GM12873 (cell line): ENCODE measurements around the gene ST6GALNAC4.
A peak's percentile ranks its signal among the peaks of the same experiment; 100 is the strongest.

ENCODE experiments used
- TF ChIP-seq, protein P1 (sequence below): IDR thresholded peaks from 2 replicates; pipeline ENCODE4 v1.5.1; 2012; ENCODE audit warnings: low read depth, mild to moderate bottlenecking, moderate library complexity, low read length, control low read depth; ENCODE audit not compliant: insufficient read depth; ENCODE audit errors: missing control alignments

The ST6GALNAC4 gene

DNA sequence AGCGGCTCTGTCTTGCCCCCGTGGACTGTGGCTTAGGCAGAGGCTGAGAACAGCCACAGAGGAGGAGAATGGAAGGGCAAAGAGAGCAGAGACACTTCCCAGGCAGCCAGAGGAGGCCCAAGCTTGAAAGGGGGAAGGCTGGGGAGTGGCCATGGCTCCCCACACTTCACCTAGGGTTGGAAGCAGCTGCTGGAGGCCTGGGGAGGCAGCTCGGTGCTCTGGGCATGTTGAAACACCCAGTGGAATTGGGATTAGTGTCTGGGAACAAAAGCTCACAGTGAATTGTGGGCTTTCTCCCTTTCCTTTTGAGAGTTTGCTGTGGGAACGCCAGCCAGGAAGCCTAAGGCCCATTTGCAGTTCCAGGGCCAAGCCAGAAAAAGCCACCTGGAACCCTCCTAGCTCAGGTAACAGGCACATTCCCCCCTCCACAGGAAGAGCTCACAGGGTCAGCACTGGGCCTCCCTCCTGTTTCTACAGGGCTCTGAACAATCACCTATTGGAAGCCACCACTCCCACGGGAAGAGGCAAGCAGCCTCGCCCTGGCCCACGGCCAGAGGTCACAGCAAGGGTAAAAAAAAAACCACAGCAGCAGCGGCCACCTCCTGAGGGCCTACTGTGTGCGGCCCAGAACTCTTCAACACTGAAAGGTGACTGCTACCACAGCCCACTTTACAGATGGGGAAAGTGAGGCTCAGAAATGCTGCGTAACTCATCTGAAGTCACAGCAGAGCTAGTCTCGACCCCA lies 43.7 kb upstream of the ST6GALNAC4 start:
- TF ChIP-seq, protein P1, sequence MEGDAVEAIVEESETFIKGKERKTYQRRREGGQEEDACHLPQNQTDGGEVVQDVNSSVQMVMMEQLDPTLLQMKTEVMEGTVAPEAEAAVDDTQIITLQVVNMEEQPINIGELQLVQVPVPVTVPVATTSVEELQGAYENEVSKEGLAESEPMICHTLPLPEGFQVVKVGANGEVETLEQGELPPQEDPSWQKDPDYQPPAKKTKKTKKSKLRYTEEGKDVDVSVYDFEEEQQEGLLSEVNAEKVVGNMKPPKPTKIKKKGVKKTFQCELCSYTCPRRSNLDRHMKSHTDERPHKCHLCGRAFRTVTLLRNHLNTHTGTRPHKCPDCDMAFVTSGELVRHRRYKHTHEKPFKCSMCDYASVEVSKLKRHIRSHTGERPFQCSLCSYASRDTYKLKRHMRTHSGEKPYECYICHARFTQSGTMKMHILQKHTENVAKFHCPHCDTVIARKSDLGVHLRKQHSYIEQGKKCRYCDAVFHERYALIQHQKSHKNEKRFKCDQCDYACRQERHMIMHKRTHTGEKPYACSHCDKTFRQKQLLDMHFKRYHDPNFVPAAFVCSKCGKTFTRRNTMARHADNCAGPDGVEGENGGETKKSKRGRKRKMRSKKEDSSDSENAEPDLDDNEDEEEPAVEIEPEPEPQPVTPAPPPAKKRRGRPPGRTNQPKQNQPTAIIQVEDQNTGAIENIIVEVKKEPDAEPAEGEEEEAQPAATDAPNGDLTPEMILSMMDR: no peak

DNA sequence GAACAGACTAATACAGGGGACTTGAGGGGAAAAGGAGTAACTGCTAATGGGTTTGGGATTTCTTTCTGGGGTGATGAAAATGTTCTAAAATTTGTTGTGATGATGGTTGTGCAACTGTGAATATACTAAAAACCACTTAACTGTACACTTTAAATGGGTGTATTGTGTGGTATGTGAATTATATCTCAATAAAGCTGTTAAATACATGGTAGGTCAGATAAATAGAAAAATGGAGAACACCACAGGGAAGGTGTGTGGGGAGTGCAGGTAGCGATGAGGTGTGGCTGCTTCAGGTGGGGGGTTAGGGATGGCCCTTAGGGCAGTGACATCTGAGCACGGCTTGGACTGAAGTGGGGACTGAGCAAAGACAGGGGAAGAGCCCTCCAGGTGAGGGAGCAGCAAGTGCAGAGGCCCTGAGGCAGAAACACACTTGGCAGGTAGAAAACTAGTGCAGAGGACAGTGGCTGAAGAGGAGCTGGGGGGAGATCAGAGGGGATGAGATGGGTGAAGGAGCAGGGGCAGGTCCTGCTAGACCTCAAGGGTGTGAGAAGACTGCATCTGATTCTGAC lies 43.1 kb upstream of the ST6GALNAC4 start:
- TF ChIP-seq, protein P1: no peak

DNA sequence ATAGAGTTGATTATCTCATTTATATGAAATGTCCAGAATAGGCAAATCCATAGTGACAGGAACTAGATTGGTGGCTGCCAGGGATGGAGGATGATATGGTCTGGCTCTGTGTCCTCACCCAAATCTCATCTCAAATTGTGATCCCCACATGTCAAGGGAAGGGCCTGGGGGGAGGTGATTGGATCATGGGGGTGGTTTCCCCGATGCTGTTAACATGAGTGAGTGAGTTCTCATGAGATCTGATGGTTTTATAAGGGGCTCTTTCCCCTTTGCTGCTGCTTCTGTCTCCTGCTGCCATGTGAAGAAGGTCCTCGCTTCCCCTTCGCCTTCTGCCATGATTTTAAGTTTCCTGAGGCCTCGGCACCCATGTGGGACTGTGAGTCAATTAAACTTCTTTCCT lies 42.6 kb upstream of the ST6GALNAC4 start:
- TF ChIP-seq, protein P1: no peak

DNA sequence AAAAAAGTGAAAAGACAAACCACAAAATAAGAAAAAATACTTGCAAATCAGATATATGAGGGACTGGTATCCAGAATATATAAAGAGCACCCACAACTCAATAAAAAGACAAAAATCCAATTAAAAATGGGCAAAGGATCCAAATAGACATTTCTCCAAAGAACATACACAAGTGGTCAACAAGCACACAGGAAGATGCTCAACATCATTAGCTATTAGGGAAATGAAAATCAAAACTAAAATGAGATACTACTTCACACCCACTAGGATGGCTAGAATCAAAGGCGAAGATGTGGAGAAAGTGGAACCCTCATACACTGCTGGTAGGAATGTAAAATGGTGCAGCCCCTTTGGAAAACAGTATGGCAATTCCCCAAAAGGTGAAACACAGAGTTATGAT lies 41.9 kb upstream of the ST6GALNAC4 start:
- TF ChIP-seq, protein P1: no peak

DNA sequence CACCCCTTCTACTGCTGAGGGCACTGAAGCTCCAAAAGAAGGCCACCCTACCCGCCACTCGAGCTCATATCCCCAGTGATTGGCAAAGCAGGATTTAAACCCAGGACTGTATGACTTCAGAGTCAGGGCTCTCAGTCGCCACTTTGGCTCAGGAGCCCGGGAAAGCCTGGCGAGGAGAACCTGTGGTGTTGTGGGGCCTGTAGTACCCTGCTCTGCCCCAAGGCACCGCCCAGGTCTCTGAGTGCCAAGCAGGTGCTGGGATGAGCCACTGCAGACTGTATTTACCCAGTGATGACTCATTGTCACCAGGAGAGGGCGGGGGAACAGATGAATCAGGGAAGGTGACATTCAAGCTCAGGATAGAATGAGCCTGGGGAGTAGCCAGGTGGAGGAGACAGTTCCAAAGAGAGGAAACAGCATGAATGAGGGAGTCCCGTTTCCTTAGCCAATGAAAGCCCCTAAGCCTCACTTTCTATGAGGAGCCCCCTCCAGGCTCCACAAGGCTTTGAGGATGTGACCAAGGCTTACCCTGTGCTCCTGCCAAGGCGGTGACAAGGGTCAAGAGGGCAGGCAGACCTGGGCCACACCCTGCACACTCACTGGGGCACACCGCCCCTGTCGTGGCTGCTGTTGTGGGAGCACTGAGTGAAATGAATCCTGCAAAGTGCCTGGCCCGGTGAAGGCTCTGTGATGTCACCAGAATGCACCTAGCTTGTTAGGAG lies 38.6 kb upstream of the ST6GALNAC4 start:
- TF ChIP-seq, protein P1: peak; percentile 63

DNA sequence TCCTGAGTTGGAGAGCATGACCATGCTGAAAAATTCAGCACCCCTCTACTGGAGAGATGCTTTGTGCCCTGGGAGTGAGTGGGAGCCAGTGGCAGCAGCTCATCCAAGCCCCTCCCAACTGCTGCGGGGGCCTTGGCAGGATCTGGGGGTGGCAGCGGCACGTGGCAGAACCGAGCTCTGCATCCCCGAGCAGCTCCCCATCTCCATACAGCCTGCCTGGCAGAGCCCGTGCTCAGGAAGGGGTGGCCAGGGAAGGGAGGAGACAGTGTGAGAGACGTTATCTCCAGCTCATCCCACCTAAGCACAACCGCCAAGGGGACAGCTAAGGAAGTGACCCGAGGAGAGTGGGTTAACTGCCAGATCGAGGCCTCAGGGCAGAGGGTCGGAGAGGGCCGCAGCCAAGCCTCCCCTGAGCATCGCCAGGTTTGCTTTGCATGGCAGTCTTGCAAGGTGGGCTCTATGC lies 38.0 kb upstream of the ST6GALNAC4 start:
- TF ChIP-seq, protein P1: no peak
